Activated CD8-positive, alpha-beta memory T cell treated with anti-CD3 and anti-CD28 coated beads, Interleukin-2, amount 50 U/mL, for 24 hours (primary cell): Measurements from ENCODE around the gene TRPM2.

ENCODE experiments used
- DNase-seq: peaks from one replicate; pipeline ENCODE4 v3.0.0-alpha.2; 2020; ENCODE audit errors: extremely low read depth

The TRPM2 gene

DNA sequence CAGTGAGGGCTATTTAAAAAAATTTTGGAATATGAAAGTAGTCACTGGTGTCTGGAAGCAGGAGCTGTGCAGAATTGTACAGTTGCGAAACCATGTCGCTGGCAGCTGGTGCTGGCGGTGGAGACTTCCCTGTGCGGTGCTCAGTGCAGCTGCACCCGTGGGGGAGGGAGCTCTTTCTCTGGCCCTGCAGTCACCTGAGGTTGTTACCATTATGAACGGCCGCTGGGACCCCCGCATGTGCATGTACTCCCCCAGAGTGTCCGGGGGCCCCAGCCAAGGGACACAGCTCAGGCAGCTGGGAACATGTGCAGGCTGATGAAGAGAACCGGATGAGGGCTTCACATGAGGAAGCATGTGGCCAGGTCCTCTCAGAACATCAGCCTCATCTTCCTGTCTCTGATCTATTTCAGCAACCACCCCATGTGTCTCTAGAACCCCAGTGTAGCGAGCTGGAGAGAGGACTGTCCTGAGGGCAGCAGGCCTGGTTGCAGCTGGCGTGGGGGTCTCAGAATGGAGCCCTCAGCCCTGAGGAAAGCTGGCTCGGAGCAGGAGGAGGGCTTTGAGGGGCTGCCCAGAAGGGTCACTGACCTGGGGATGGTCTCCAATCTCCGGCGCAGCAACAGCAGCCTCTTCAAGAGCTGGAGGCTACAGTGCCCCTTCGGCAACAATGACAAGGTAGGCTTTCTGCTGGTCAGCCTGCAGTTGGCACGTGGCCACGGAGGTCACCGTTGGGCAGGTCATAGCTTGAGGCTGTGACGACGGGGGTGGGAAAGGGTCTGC lies at the start of gene TRPM2:
Gene TRPM2, plus strand, starts transcription at position 431 of the 780 bp plus-strand sequence. Its CDS starts 80 bp downstream, at position 511.
- DNase-seq: no peak

- no peak for DNase-seq
Observed at GRCh38 chr21:44304011-44304616, 49.3 kb upstream of the TRPM2 start.

GRCh38 chr21:44304877-44305293 lies 48.5 kb upstream of the TRPM2 start:
- no peak for DNase-seq

DNA sequence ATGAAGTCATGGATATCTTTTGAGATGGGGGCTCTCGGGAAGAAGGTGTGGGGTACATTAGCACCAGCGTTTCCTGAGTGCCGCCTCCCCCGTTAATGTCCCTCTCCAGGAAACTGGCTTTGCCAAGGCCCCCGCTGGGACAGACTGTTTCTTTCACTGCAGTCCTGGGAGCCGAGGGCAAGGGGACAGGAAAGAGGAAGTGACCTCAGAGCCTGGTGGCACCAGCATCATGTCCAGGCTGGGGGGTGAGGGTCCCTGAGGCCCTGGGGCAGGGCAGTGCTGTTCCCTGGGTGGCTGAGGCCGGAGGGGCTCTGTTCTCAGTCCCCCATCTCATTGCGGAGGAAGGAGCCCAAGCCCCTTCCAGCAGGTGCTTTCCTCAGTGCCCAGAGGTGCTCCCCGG lies 47.7 kb upstream of the TRPM2 start:
- DNase-seq: no peak

DNA sequence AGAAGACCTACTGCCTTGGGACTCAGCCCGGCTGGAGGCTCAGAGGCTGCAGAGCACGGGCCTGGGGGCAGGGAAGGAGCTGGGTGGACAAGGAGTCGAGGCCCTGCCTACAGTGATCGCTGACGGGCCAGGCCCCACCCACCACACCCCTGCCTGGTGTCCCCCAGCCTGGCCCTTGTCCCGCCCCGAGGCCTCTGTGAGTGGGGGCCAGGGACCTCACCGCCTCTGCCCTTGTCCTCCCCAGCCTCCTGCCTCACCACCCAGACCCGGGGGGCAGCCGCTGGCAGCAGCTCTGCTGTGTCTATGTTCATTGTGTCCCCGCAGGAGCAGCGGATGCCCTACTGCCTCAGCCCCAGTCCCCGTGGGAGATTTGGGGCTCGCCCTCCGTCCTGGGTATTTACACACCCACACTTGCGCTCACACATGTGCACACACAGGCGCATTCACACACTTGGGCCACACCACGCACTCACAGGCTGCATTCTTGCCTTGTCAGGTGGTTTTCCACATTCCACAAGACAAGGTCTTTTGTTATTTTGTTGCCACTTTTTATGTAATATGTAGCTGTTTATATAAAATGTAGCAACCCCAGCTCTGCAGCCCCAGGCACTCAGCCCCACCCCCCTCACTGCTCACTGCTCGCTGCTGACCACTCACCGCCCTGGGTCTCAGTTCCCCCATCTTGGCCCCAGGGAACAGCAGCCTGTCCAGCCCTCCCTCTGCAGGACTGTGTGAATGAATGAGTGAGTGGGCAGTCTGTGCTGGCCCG lies 46.3 kb upstream of the TRPM2 start:
- no peak for DNase-seq

DNA sequence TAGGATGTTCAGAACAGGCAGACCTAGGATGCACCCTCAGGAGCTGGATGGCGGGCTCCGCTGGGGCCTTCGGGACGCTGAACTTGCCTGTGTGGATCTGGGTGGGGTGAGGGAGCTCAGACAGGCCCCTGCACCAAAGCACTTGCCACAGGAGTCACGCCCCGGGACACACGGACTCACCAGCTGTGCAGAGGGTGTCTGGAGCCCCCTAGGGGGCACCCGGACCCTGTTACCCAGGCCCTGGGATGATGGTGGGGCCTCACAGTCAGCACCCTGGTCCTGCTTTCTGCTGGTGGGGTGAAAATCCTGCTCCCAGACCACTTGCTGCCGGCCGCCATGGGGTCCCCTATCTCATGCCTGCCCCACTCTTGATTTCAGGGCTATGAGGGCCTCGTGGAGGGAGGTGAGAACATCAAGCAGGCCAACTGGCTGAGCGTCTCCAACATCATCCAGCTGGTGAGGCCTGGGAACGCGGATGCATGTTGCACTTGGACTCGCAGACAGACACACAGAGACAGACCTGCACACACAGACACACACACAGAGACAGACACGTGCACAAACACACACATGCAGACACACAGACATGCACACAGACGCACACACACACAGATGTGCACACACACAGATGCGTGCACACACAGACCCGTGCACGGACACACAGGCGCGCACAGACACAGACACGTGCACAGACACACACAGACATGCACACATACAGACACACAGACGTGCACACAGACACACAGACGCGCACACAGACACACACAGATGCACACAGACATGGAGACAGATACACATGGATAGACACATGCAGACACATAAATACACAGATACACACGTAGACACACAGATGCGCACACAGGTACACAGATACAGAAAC lies 42.6 kb upstream of the TRPM2 start:
- no peak for DNase-seq

DNA sequence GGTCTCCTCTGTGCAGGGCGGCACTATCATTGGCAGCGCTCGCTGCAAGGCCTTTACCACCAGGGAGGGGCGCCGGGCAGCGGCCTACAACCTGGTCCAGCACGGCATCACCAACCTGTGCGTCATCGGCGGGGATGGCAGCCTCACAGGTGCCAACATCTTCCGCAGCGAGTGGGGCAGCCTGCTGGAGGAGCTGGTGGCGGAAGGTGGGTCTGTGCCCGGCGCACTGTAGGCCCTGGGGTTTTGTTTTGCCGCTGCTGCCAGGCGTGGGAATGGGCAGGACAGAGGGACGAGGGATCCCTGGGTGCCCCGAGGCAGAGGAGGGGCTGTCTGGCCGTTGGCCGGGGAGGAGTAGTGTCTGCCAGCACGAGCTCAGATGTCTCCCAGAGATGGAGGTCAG lies 41.3 kb upstream of the TRPM2 start:
- no peak for DNase-seq

DNA sequence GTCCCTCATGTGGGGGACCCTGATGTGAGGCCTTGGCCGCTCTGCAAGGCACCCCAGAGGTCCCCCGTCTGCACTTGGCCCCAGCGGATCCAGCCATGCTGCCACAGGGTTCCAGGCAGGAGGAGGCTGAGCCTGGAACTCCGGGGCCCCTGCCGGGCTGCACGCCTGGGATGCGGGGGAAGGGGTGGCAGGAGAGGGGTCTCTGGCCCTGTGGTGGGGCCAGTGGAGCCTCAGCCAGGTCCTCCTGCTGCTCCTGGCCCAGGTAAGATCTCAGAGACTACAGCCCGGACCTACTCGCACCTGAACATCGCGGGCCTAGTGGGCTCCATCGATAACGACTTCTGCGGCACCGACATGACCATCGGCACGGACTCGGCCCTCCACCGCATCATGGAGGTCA lies 40.7 kb upstream of the TRPM2 start:
- DNase-seq: no peak

- no peak for DNase-seq
Observed at GRCh38 chr21:44313451-44313850, 40.0 kb upstream of the TRPM2 start.

DNA sequence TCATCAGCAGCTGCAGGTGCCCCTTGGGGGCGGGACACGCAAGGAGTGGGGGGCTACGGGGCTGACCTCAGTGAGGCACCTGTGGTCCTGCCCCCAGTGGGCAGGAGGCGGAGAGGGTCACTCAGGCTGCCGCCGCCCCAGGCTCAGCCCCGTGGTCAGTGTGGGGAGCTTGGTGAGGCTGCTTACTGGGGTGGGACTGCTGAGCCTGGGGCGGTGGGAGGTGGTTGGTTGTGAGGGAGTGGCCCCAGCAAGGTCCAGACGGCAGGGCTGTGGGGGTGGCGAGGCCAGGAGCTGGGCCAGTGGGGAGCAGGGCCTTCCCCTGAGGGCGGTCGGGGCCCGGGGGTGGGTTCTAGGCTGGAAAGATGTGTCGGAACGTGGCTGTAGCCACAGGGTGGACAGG lies 39.3 kb upstream of the TRPM2 start:
- DNase-seq: no peak

DNA sequence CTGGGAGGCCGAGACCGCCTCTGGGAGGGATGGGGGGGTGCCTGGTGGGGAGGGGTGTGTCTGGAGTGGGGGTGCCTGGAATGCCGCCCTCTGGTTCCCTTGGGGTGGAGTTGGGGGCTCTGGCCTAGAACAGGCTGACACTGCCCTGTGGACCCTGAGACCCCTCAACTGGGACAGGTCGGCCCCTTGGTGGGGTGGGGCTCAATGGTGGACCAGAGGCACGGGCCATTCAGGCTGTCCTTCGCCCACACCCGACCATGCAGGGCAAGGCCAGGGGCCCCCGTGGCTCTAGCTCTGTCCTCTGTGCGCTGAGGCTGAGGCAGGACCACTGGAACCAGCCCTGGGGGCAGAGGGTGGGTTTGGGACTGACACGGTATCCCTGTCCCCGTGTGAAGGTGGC lies 38.9 kb upstream of the TRPM2 start:
- DNase-seq: no peak

GRCh38 chr21:44315691-44316203 lies 37.7 kb upstream of the TRPM2 start:
- no peak for DNase-seq

- no peak for DNase-seq
Observed at GRCh38 chr21:44316277-44316900, 37.0 kb upstream of the TRPM2 start.

DNA sequence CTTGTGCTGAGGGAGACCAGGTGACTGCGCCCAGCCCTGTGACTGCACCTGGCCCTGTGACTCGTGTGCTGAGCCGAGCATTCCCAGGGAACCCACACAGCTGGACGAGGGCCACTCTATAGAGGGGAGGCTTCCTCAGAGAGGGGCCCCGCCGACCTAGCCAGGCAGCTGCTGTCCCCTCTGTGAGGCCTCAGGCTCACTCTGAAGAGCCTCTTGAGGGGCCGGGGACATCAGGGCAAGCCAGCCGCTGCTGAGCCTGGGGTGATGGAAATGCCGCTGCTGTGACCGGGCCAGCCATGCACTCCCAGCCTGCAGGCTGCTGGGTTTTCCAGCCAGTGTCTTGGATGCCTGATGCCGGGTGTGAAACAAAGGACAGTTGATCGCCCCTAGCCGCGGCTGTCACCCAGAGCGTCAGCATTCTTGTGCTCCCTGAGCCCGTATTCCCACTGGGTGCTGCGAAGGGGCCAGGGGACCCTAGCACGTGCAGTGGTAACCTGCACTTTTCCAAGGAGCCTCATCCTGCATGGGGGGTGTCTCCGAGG lies 36.1 kb upstream of the TRPM2 start:
- DNase-seq: no peak

GRCh38 chr21:44317871-44318270 lies 35.5 kb upstream of the TRPM2 start:
- DNase-seq: no peak

- DNase-seq: no peak
Observed at GRCh38 chr21:44318489-44319285, 34.7 kb upstream of the TRPM2 start.

GRCh38 chr21:44319407-44320065 lies 33.9 kb upstream of the TRPM2 start:
- no peak for DNase-seq

DNA sequence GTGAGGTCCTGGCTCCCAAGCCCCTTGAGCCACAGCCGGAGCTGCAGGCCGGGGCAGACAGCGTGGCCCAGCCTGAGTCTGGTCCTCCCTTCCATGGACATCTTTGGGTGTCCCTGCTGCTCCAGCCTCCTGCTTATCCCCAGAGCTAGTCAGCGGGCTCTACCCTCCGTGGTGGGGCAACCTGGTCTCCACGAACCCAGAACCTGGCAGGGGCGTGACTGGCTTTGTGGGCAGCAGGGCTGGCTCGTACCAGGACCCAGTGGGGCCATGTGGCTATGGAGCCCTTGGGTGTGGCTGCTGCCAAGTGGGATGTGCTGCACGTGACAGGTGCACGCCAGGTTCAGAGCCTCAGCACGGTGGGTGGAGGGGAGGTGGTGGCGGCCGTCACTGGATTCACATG lies 32.6 kb upstream of the TRPM2 start:
- no peak for DNase-seq

- DNase-seq: no peak
Observed at GRCh38 chr21:44321846-44322450, 31.5 kb upstream of the TRPM2 start.
